GM19099 (cell line): Measurements from ENCODE around the gene CEP41.

Source experiments
- POLR2A ChIP-seq: IDR thresholded peaks from 3 replicates; pipeline ENCODE4 v1.6.1; 2011; ENCODE audit warnings: low read depth; ENCODE audit not compliant: insufficient read length; ENCODE audit errors: extremely low read depth

The CEP41 gene

DNA sequence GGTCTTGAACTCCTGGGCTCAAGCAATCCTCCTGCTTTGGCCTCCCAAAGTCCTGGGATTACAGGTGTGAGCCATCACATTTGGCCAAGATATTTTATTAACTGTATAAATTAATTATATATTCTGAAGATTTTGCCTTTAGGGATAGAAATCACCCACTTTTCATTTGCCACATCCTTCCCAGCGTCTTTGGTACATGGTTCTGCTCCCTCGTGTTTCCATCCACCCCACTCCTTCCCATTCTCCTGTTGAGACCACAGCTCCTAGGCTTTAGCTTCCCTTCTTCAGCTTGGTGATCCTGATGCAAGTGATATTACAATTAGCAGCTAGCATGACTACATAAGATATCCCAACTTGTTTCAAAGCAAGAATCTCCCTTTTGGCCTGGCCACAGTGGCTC is 52.1 kb downstream of the CEP41 start:
- TF ChIP-seq POLR2A = no peak

DNA sequence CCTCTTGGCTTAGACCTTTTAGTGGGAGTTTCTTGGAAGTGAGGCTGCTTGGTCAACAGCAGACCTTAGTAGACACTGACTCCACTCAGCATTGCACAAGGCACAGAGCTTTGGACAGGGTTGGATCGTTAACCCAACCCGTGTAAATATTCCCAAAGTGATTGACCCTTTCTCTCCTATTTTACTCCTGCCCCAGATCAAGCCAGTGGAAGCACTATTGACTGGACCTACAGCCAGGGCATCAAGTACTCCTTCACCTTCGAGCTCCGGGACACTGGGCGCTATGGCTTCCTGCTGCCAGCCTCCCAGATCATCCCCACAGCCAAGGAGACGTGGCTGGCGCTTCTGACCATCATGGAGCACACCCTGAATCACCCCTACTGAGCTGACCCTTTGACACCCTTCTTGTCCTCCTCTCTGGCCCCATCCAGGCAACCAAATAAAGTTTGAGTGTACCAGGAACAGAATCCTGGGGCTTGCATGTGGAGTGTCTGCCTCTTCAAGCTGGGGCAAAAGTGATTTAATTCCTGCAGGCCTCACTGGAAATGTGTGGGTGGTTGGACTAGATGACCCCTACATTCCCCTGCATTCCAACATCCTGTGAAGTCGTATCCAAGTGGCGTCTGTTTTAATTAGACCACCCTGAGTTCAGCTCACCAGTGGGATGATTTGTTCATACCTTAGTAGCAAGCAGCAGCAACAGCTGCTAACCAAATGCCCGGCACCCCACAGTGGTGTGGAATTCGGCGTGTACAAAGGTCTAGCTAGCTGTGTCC is 53.0 kb downstream of the CEP41 start:
- TF ChIP-seq POLR2A = no peak

DNA sequence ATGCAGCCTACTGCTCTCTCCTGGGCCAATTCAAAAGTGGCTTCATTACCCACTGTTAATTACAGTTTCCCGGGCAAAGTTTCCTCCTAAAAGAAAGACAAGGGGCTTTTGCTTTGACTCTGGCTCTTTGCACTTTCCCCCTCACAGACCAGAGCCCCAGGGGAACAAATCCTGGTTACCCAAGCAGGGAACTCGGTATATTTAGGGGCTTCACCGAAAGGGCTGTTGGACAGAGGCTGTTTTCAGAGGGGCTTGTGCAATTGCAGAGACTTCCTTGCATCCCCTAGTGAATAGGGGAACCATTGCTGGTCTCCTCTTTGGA is 53.5 kb downstream of the CEP41 start:
- no peak for TF ChIP-seq POLR2A

DNA sequence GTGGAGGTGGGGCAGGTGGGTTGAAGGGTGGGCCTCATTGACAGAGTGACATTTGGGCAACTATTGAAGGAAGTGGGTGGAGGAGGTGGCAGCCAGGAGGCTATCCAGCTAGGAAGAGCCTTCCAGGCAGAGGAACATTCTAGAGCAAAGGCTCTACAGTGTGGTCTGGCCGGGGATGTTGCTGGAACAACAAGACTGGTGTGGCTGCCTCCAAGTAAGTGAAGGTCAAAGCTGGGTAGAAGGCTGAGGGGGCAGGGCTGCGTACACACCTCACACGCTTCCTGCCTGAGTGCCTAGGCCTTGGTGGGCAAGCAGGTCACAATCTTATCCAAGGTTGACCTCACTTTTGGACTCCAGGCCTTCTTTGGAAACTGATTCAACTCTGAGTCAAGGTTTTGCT is 53.9 kb downstream of the CEP41 start:
- TF ChIP-seq POLR2A = no peak

DNA sequence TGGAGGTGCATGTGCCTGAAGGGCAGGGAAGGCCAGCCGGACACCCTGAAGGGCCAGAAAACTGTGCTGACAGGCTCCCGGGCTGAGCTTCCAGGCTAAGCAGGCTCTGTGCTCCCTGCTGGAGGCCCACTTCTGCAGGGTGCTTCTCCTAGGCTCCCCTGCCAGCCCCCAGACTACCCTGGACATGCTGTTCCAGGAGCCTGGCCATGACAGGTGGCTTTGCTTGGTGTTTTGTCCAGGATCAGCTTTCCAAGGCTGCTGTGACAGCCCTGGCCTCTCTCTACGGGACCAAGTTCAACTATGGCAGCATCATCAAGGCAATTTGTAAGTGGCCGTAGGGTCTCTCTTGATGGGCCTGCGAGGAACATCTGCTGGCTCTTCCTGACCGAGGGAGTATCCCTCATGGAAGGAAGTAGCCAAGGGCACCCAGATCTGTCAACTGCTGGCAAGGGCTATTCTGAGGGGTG is 55.2 kb downstream of the CEP41 start:
- no peak for TF ChIP-seq POLR2A

DNA sequence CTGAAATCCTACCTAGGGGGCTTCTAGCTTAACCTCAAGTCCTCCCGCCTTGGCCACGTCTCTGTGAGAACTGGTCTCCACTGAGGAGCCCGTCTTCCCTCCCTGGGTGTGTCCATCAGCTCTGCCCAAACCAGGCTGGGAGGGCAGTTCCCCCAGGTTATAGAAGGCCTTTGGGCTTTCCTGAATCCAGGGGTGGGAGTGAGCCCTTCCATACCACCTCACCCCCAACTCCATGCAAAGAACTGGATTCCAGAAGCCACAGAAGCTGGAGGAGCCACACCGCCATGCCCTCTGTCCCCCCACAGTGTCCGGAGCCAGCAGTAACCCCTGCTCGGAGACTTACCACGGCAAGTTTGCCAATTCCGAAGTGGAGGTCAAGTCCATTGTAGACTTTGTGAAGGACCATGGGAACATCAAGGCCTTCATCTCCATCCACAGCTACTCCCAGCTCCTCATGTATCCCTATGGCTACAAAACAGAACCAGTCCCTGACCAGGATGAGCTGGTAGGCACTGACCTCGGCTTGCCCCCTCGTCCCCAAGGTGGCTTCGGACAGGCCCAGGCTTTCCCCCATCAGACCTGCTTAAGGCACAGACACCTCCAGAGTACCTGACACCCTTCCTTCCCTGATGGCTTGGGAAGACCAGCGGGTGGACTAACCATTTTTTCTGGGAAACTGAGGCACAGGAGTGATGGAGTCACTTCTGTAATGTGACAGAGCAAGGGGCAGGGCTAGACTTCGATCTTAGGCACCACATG is 55.8 kb downstream of the CEP41 start:
- TF ChIP-seq POLR2A = no peak

DNA sequence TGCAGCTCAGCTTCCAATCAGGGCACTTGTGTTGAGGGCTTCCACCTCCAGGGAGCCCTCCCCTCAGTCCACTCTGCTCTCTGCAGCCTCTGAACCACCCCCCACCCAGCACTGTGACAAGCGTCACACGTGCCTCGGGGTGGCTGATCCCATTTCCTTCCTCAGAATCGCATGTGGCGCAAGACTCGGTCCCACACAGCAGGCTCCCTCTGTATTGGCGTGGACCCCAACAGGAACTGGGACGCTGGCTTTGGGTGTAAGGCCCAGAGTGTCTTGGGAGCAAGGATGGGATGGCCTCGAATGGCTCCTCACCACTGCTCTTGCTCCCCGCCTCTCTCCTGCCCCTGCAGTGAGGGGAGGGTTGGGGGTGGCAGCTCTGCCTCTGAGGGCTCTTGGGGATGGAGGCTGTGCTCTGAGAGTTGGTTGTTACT is 56.4 kb downstream of the CEP41 start:
- TF ChIP-seq POLR2A = no peak

DNA sequence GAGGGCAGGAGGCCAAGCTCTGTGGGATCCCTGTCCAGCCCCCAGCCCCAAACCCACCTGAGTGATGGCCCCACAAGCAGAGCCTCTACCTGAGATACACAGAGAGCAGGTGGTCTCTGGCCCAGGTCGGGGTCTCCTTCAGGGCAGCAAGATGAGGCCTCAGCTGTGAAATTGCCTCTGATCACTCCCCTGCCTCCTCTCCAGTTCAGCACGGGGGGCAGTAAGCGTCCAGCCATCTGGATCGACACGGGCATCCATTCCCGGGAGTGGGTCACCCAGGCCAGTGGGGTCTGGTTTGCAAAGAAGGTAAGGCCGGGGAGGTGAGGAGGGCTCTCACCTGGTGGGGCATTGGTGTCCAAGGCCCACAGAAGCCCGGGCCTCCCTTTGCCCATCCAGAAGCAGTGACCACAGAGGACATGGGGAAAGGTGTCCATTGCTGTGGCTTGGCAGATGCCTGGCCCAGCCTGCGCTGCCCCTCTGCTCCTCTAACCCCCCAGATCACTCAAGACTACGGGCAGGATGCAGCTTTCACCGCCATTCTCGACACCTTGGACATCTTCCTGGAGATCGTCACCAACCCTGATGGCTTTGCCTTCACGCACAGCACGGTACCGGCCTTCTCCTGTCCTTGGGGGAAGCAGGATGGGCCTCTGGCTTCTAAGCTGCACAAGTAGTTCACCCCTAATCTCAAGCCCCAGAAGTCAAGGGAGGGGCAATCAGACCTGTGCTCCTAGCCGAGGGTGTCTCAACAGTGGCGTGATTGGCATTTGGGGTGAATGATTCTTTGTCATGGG is 57.4 kb downstream of the CEP41 start:
- TF ChIP-seq POLR2A = no peak

DNA sequence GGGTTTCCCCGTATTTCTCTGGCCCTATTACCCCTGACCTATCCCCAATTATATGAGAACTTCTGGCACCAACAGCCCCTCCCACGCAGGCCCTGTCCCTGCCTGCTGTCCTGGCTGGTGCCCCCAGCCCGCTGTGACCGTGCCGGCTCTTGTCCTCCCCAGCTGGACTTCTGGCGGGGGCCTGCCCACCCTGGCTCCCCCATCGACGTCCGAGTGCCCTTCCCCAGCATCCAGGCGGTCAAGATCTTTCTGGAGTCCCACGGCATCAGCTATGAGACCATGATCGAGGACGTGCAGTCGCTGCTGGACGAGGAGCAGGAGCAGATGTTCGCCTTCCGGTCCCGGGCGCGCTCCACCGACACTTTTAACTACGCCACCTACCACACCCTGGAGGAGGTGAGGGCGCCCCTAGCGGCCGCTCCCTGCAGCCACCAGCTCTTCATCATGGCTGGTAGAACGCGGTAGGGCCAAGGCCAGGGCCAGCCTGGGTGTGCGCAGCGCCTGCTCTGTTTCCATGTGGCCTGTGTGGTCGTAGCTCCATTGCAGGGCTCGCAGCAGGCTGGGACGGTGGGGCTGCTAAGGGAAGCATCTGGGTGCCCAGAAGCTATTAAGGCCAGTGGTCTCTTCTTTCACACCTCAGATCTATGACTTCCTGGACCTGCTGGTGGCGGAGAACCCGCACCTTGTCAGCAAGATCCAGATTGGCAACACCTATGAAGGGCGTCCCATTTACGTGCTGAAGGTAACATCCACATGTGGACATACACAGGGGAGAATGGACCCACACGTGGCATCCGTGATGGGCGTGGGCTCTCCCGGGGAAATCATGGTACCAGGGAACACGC is 59.1 kb downstream of the CEP41 start:
- TF ChIP-seq POLR2A = no peak

DNA sequence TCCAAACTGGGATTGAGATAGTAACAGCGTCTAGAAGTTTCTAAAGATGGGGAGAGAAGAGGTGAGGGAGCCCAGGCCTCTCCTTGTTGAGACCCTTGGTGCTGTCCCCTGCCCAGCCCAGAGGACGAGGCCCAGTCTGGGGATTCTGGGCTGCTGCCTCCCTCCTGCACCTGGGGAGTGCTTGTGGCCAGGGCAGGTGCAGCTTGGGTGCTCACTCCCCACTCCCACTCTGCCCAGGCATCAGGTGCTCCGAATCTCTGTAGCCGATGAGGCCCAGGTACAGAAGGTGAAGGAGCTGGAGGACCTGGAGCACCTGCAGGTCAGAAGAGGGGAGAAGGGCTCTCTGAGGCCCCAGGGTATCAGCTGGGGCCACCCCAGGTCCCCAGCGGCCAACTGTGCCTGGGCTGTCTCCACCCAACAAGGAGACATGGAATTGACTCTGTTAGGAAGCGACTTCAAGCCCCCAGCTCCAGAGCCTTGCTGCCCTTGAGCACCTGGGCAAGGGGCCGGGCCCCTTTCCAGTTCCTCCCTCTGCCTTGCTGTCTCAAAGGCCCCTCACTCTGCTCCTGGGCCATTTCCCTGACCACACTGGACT is 59.9 kb downstream of the CEP41 start:
- no peak for TF ChIP-seq POLR2A

DNA sequence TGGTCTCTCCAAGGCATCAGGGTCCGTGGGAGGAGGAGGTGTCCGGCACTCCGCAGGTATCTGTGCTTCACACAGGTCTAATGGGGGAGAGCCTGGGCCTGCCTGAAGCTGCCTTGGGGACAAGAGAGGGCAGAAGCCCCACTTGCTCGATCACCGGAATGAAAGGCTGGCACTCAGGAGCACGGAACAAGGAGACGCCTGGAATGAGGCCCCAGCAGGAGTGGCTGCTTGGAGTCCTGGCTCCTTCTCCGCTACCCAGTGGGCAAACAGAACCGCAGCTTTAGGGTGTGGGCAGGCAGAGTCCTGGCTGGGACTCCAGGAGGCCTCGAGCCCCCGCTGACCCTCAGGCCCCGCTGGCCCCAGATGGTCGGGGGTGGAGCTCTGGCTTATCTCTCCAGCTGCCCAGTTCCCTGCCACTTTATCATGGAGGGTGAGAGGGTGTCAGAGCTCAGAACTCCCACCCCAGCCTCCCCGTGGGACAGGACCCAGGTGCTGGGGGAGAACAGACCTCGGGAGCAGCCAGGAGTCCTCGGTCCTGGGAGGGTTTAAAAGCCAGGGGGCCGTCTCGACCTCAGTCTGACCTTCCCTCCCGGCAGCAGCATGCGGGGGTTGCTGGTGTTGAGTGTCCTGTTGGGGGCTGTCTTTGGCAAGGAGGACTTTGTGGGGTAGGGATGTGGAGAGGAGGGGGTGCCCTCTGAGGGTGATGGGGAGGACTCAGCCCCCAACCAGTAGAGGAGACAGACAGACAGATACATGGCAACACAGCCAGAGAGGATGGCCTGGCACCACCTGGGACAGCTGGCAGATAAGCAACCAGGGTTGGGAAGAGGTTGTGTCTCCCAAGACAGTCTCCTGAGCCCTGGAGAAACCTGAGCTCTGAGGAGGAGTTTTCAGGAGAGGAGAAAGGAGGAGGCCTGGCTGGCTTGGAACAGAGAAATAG is 60.6 kb downstream of the CEP41 start, which contains the start of gene CPA1:
CPA1 (plus strand) TSS at position 574 of the 940 bp plus-strand sequence; CDS start at position 601, 27 bp downstream.
- TF ChIP-seq POLR2A = no peak

DNA sequence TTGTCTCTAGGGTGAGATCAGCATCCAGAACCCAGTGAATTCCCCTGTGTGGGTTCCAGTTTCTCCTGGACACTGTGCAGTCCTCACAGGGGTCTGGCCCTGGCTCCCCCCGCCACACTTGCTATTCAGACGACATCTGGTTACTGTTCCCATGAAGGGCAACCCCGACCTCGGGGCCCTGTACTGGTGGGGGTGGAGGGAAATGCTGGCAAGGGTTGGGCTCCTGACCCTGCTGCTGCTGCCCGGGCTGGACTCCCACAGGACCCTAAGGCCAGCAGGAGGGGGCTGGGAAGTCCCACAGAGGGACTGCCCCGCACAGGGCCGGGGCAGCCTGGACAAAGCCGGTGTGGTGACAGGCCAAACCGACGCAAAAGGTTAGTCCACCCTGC is 61.3 kb downstream of the CEP41 start:
- TF ChIP-seq POLR2A = no peak

DNA sequence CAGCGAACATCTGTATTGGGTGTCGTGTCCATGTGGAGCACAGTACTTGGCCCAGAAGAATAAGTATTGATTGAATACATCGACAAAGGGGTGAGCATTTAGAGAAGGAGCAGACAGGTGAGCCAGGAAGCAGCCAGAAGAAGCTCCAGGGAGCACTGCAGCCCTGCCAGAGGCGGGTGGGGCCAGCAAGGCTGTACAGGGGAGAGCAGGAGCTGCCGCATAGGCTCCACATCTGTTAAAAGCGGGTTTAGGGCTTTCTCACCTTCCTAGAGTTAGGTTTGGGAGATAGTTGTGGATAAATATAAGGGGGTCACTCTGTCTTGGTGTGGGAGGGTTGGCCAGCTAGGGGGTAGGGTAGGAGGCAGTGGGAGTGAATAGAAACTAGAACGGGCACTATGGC is 61.8 kb downstream of the CEP41 start:
- no peak for TF ChIP-seq POLR2A
